ENCODE results near the gene DHX38.

The DHX38 gene

GRCh38 chr16:72083778-72084404 lies 9.8 kb upstream of the DHX38 start:
- DNase-seq (ENCODE audit: low read depth in 2 of 2, low spot score in 1 of 2) = no peak

GRCh38 chr16:72084445-72084844 lies 9.2 kb upstream of the DHX38 start:
- no peak for DNase-seq (ENCODE audit: low read depth in 2 of 2, low spot score in 1 of 2)

GRCh38 chr16:72085002-72085401 lies 8.6 kb upstream of the DHX38 start:
- DNase-seq (ENCODE audit: low read depth in 2 of 2, low spot score in 1 of 2) = no peak

- no peak for DNase-seq (ENCODE audit: low read depth in 2 of 2, low spot score in 1 of 2)
These were observed 2.4 kb upstream of the DHX38 start for GRCh38 chr16:72091217-72091616.

- DNase-seq (ENCODE audit: low read depth in 2 of 2, low spot score in 1 of 2) = no peak
These were observed 707 bp upstream of the DHX38 start for GRCh38 chr16:72092832-72093447.

GRCh38 chr16:72094266-72094610 lies 591 bp downstream of the DHX38 start:
- DNase-seq (ENCODE audit: low read depth in 2 of 2, low spot score in 1 of 2) = peak; percentile 27 to 47

GRCh38 chr16:72098936-72099335 lies 5.3 kb downstream of the DHX38 start:
- DNase-seq (ENCODE audit: low read depth in 2 of 2, low spot score in 1 of 2) = no peak

GRCh38 chr16:72099377-72099818 lies 5.8 kb downstream of the DHX38 start:
- peak in 1 of 2 donors; percentile 8 for DNase-seq (ENCODE audit: low read depth in 2 of 2, low spot score in 1 of 2)

GRCh38 chr16:72101195-72101594 lies 7.5 kb downstream of the DHX38 start:
- DNase-seq (ENCODE audit: low read depth in 2 of 2, low spot score in 1 of 2) = no peak

- no peak for DNase-seq (ENCODE audit: low read depth in 2 of 2, low spot score in 1 of 2)
These were observed 11.3 kb downstream of the DHX38 start for GRCh38 chr16:72104905-72105304.

GRCh38 chr16:72105978-72106377 lies 12.3 kb downstream of the DHX38 start:
- no peak for DNase-seq (ENCODE audit: low read depth in 2 of 2, low spot score in 1 of 2)

GRCh38 chr16:72107371-72107770 lies 13.7 kb downstream of the DHX38 start:
- no peak for DNase-seq (ENCODE audit: low read depth in 2 of 2, low spot score in 1 of 2)

GRCh38 chr16:72108353-72109102 lies 14.9 kb downstream of the DHX38 start:
- DNase-seq (ENCODE audit: low read depth in 2 of 2, low spot score in 1 of 2) = no peak

- no peak for DNase-seq (ENCODE audit: low read depth in 2 of 2, low spot score in 1 of 2)
These were observed 15.7 kb downstream of the DHX38 start for GRCh38 chr16:72109300-72109699.

GRCh38 chr16:72109966-72110530 lies 16.4 kb downstream of the DHX38 start:
- DNase-seq (ENCODE audit: low read depth in 2 of 2, low spot score in 1 of 2) = no peak

GRCh38 chr16:72110662-72111615 lies 17.3 kb downstream of the DHX38 start:
- DNase-seq (ENCODE audit: low read depth in 2 of 2, low spot score in 1 of 2) = no peak

GRCh38 chr16:72111657-72112451 lies 18.2 kb downstream of the DHX38 start:
- DNase-seq (ENCODE audit: low read depth in 2 of 2, low spot score in 1 of 2) = no peak

- DNase-seq (ENCODE audit: low read depth in 2 of 2, low spot score in 1 of 2) = no peak
These were observed 18.8 kb downstream of the DHX38 start for GRCh38 chr16:72112452-72112792.

GRCh38 chr16:72112906-72113615 lies 19.4 kb downstream of the DHX38 start:
- DNase-seq (ENCODE audit: low read depth in 2 of 2, low spot score in 1 of 2) = no peak

GRCh38 chr16:72113616-72113945 lies 19.9 kb downstream of the DHX38 start:
- DNase-seq (ENCODE audit: low read depth in 2 of 2, low spot score in 1 of 2) = no peak

Measured in stimulated activated CD8-positive, alpha-beta memory T cell treated with anti-CD3 and anti-CD28 coated beads, Interleukin-4, amount 100 ng/mL, for 4 hours (primary cell).